GM19240 (cell line): ENCODE data around the gene INPP5D.

Experiments
- DNase-seq: peaks from one replicate; pipeline ENCODE4 v3.0.0; 2011; ENCODE audit warnings: low spot score; ENCODE audit not compliant: insufficient read length

The INPP5D gene

GRCh38 chr2:233234996-233235395, 174.9 kb downstream of the INPP5D start:
- DNase-seq: no peak

GRCh38 chr2:233235977-233236376, 175.8 kb downstream of the INPP5D start:
- no peak for DNase-seq

- DNase-seq: no peak
Measured at GRCh38 chr2:233236820-233237589, 176.9 kb downstream of the INPP5D start.

GRCh38 chr2:233240897-233241296, 180.8 kb downstream of the INPP5D start:
- DNase-seq: no peak

- DNase-seq: no peak
Measured at GRCh38 chr2:233241803-233242202, 181.7 kb downstream of the INPP5D start.

- no peak for DNase-seq
Measured at GRCh38 chr2:233242231-233242927, 182.2 kb downstream of the INPP5D start.

GRCh38 chr2:233243348-233243747, 183.2 kb downstream of the INPP5D start:
- DNase-seq: no peak

- DNase-seq: no peak
Measured at GRCh38 chr2:233244818-233245217, 184.7 kb downstream of the INPP5D start.

- DNase-seq: no peak
Measured at GRCh38 chr2:233245406-233245805, 185.3 kb downstream of the INPP5D start.

GRCh38 chr2:233247116-233247515, 187.0 kb downstream of the INPP5D start:
- DNase-seq: no peak

GRCh38 chr2:233247744-233248143, 187.6 kb downstream of the INPP5D start:
- no peak for DNase-seq

- DNase-seq: no peak
Measured at GRCh38 chr2:233248999-233249398, 188.9 kb downstream of the INPP5D start.

GRCh38 chr2:233250568-233250967, 190.4 kb downstream of the INPP5D start:
- DNase-seq: no peak

GRCh38 chr2:233250985-233251305, 190.8 kb downstream of the INPP5D start:
- DNase-seq: no peak

GRCh38 chr2:233251306-233252116, 191.4 kb downstream of the INPP5D start, which contains the start of gene ATG16L1:
Gene ATG16L1, plus strand, starts transcription at chr2:233251673. Its CDS starts 155 bp downstream, at chr2:233251828.
- peak; percentile 99 for DNase-seq

- no peak for DNase-seq
Measured at GRCh38 chr2:233252227-233252626, 192.1 kb downstream of the INPP5D start.

GRCh38 chr2:233255151-233255550, 195.0 kb downstream of the INPP5D start:
- no peak for DNase-seq

GRCh38 chr2:233256048-233256447, 195.9 kb downstream of the INPP5D start:
- DNase-seq: no peak
